ENCODE data around the gene KRT80.

Gene KRT80

DNA sequence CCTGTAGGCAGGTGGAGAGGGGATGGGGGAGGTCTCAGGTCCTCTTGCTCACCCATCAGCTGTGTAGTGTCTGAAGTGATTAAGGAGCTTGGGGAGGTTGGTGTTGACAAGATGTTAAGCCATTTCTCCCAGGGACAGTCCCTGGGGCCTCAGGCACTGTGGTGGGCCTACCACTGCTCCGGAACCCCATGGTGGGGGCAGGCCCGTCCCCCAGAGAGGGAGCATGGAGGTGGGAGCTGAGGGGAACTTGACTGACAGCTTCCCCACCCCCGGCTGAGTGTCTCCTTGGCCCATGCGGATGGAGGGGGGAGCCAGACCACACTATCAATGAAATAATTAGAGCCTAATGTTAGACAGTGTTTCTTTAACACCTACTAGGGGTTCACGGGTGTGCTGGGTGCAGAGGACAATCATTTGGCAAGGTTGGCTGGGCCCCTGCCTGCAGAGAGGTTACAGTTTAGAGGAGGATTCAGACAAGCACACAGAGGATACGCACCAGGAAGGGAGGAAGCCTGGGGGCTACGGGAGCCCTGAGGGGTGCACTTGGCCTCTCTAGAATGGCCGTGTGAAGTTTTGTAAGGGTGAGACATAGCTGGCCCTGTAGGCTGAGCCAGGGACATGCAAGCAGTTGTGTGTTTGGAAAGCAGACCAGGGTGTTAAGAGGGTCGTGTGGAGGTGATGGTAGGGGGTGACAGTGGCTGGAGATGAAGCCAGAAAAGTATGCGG is 19.3 kb upstream of the KRT80 start:
- no peak for DNase-seq

DNA sequence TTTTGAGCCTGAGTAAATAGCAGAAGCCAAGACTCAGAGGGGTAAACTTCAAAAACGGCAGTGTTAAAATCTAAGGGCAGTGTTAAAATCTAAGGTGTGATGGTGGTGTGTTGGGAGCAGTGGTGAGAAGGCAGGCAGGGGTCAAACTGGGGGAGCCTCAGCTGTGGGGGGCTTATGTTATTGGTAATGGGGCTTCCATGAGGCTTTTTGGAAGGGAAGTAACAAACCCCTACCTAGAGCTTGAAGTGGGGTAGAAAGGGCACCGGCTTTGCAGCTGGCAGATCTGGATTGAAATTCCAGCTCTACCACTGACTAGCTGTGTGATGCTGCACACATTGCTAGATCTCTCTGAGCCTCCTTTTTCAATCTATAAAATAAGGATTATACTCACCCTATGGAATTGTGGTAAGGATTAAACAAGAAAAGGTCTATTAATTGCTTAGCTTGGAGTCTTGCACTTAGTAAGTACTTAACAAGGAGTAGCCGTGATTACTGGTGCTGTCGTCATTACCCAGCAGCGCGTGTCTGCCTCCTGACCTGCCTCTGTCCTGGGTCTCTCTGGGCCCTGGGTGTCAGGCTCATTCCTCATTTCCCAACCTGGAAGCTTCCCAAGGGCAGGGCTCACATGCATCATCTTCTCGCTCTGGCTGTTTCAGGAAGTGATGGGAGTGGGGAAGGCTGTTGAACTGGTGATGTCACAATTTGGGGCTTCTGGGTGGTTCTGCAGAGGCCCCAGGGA is 18.5 kb upstream of the KRT80 start:
- no peak for DNase-seq

DNA sequence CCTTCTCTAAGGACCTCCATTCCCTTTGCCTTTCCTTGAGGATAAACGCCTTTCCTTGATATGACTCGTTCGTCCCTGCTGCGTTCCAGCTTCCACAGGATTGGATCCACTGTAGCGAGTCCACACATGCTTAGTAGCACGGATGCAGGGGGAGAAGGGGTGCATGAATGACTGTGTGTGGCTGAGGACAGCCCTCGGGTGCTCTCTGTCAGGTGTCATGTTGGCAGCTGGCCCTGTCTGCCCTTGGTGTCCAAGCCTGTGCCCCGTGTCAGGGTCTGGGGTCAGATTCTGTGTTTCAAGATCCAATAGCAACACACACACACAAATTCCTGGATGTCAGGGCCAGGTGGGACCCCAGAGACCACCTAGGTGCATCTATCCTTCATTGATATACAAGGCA is 17.5 kb upstream of the KRT80 start:
- no peak for DNase-seq

DNA sequence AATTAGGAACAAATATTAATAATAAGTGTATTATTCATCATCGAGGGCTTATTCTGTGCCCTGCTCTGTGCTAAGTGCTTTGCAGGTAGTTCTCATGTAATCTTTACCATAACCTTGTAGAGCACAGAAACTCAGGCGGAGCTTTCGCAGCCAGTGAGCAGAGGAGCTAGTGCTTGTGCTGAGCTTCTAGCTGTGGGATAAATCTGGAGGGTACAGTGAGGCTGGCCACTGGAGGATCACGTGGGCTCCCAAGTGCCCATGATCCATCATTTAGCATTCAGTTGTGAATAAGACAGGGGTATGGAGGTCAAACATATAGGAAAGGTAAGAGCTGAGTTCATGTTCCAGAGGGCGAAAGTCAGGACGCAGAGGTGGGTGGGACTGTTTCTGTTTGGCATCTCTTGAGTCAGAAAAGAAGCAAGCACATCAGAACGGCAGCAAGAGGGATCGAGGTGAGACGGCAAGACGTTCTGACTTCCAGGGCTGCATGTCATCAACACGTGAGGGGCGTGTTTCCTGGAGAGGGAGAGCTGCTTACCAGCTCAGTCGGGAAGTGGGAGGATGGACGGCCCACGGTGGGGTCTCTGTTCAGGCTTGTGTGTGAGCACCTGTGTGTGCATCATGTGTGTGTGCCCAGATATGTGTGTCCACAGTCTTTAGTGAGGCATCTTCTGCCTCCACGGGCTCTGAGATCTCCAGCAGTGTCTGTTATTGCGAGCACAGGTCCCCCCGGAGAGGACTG is 16.8 kb upstream of the KRT80 start:
- no peak for DNase-seq

GRCh38 chr12:52207895-52208294 is 16.1 kb upstream of the KRT80 start:
- DNase-seq: no peak

GRCh38 chr12:52207106-52207505 is 15.3 kb upstream of the KRT80 start:
- DNase-seq: no peak

DNA sequence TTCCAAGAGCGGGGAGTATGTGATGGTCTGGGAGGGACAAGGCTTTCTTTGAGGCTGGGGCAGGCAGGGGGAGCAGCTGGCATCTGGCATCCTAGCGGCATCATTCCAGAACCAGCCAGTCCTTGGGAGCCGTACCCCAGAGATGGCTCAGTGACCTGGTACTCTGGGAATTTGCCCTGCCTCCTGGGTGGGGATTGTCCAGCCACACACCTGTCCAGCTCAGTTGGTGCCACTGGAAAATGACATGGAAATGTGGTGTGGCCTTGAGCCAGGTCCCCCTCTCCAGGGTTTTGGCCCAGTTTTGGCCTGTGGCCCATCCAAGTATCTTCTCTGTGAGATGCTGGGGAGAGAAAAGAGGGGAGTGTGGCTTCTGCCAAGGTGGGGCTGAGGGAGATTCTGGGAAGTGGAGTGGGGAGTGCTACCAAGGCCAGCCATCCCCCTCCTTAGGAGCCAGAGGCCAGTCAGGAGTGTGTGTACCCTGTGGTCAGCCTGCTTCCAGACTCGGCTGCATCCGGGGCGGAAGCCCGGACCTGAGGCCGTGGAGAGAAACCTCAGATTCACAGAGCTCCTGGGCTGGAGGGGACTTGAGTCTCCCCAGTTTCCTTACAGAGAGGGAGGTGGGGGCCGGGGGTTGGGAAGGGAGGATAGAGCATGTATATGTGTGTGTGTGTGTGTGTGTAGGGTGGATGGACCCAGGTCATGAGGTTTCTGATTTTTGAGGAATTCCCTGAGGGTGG is 14.7 kb upstream of the KRT80 start:
- no peak for DNase-seq

DNA sequence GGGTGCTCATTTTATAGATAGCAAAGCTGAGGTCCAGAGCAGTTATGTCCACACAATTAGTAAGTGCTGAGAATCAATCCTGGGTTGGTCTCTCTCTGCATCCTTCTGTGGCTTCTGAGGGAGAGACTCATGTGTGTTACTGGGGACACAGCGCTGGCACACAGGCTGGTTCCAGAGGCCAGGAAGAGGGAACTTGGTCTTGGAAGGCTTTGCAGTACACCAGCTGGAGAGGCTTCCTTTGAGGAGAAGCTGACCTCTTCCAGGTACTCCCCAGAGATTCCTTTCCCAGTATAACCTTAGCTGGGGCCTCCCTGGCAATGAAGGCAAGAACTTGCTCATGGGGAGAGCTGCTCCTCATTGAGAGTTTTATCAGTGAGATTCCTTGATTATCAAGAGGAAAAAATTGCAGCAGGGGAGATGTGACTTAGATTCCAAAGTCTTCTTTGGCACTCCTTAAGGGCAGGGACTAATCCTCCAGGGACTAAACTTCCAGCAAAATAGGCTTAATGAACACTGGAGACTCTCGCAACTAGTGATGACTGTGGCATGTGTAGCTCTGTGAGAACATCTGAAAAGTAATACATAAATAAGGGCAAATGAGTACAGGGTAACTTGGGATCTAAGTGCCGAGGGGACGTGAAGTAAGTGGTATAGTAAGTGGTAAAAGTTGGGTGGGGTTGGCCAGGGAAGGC is 13.9 kb upstream of the KRT80 start:
- no peak for DNase-seq

GRCh38 chr12:52204931-52205505 is 13.2 kb upstream of the KRT80 start:
- no peak for DNase-seq

DNA sequence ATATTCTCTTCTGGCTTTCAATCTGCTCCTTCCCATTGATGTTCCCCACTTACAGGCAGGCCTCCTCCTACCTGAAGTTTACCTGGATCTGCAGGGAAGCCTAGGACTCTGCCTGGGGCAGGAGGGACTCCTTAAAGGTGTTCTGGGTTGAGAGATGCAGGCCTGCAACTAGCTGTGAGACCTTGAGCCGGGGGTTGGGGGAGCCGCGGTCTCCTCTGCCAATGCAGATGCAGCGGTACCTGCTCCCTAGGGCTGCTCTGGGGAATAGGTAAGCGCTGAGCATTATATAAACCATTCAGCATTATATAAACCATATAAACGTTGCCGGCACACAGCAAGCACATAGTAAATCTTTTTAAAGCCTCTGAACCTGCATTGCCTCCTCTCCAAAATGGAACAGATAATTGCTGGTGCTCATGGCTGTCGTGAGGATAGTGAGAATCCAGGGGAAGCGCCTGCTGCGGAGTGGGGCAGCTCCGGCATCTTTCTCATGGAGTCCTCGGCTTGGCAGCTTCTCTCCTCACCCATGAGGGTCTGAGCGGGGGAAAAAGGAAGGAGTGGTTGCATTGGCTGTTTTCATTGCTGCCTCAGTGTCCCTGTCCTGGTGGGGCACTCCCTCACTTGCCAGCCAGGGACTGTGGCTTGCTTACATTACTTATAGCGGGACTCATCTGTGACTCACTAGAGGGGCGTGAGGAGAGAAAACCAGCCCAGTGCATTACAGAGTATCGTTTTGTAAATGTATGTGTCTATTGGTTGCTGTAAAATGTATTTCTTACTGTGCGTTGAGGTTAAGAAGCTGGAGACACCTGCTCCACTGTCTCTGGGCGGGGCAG is 12.5 kb upstream of the KRT80 start:
- DNase-seq: no peak

DNA sequence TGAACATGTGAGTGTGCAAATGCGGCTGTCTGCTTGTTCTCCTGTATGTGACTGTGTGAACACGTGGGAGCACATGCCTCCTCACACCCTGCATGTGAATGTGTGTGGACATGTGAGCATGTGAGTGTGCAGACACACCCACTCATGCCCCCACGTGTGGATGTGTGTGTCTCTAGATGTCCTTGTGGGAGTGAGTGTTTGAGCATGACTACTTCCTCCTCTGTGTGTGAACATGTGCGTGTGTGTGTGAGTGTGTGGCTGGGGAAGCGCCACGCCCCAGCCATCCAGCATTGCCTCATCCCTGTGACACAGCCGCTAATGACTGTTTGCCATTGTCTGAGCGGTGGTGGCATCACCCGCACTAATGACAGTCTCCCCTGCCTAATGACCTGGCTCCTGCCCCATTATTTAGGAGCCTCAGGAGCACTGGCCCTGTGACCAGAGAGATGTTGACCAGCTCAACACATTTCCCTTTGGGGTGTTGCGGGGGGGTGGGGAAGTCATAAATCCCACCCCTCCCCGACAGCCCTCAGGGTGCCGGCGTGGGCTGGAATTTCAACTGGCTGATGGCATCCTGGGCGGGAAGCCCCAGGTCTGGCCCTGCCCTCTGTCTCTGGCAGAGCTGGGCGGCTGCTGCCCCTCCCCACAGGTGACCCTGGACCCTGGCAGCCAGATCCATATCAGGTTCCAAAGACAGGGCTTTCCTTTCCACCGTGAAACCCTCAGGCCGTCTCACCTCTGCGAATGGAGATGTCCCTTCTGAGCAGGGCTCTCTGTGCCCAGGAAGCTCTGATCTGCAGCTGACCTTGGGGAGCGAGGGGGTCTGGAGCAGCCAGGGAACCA is 11.5 kb upstream of the KRT80 start:
- DNase-seq: no peak

GRCh38 chr12:52202361-52203078 is 10.7 kb upstream of the KRT80 start:
- DNase-seq: no peak

DNA sequence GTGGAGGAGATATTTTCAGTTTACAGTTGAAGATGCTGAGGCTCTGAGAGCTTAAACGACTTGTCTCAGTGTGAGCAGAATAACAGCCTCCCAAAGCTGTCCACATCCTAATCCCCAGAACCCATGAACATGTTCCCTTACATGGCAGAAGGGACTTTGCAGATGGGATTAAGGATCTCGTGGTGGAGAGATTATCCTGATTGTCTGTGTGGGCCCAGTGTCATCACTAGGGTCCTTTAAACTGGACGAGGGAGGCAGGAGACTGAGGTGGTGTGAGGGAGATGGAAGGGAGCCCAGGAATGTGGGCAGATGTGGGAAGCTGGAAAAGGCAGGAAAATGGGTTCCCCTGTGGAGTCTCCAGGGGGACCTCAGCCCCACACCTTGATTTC is 9.6 kb upstream of the KRT80 start:
- no peak for DNase-seq

DNA sequence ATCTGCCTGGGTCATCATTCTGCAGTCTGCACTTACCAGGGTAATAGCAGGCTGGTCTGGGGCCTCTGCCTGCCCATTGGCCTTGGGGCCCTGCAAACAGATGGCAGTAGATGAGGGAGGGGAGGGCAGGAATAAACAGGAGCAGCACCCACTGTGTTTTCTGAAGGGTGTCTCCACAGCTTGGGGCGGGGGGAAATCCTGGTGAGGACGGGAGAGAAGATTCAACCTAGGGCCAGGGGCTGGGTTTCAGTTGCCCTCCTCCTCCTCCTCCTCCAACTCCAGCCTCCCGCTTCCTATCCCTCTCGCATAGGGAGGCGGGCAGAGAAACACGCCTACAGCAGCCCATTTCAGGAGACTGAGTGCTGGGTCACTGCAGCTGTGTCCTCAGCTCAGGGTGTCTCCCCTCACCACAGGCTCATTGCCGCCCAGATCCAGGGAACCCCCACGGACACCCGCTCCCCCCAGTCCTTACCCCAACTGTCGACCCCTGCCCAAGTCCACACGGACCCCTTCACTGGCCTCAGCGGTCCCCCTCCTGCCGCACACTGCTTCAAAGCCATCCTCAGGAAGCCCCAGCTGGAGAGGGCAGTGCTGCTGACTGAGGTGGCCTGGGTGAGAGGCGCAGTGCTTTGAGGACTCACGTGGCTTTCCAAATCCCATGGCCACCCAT is 9.1 kb upstream of the KRT80 start:
- no peak for DNase-seq

- DNase-seq: no peak
Measured at GRCh38 chr12:52200086-52200780, 8.4 kb upstream of the KRT80 start.

DNA sequence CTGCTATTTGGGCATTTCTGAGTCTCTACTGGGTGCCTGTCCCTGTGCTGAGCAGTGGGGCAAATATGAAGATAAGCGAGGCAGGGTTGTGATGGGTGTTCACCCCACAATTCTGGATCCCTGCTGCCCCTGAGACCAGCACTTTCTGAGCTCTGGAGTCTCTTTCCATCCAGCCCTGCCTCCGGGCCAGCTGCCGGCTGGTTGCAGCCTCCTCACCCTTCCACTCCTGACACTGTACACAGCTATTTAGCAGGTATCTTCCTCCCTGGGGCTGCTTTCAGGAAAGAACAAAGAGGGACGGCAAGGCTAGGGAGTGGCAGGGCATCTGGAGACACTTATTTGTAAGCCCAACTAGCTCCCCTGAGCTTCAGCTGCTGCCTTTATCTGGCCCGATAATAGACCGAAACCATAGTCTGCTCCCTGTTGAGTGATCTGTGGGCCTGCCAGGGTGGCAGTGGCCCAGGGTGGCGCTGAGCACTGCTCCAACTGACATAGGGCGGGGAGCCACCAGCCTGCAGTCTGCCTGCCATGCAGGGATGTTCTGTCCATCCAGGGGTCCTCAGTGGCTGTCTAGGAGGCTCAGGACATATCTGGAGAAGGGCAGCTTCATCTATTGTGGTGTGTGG is 7.6 kb upstream of the KRT80 start:
- DNase-seq: no peak

- DNase-seq: no peak
Measured at GRCh38 chr12:52198454-52199215, 6.8 kb upstream of the KRT80 start.
